Brain microvascular endothelial cell (primary cell): ENCODE measurements around the gene GCSAM.

ENCODE experiments used
- DNase-seq: peaks from one replicate; pipeline ENCODE4 v3.0.0-alpha.2; 2020
- H3K27ac ChIP-seq: fragments of 250-450 bp; sonication (Bioruptor Pico); 2 replicates; pipeline ENCODE4 v1.5.1; 2020; ENCODE audit warnings: mild to moderate bottlenecking, moderate library complexity
- H3K27me3 ChIP-seq: fragments of 250-450 bp; sonication (Bioruptor Pico); replicated peaks from 2 replicates; pipeline ENCODE4 v1.5.1; 2020; ENCODE audit warnings: mild to moderate bottlenecking
- H3K36me3 ChIP-seq: fragments of 250-450 bp; sonication (Bioruptor Pico); replicated peaks from 2 replicates; pipeline ENCODE4 v1.5.1; 2020; ENCODE audit warnings: mild to moderate bottlenecking
- H3K4me3 ChIP-seq: 2 replicates; pipeline ENCODE4 v1.5.1; 2011; ENCODE audit warnings: low read depth, mild to moderate bottlenecking, control low read depth, low read length, moderate library complexity
- in situ Hi-C: cut with HindIII; loops from 2 replicates; pipeline ENCODE4 v1.10.0; 2017; ENCODE audit warnings: low sequenced_read_pairs, low pct_ligation_motif_present
- TF ChIP-seq, protein P1 (sequence below): IDR thresholded peaks from 2 replicates; pipeline ENCODE4 v1.5.1; 2011; ENCODE audit warnings: low read depth, mild to moderate bottlenecking, moderate library complexity, low read length, control low read depth, inconsistent platforms; ENCODE audit errors: missing control alignments

Gene GCSAM

DNA sequence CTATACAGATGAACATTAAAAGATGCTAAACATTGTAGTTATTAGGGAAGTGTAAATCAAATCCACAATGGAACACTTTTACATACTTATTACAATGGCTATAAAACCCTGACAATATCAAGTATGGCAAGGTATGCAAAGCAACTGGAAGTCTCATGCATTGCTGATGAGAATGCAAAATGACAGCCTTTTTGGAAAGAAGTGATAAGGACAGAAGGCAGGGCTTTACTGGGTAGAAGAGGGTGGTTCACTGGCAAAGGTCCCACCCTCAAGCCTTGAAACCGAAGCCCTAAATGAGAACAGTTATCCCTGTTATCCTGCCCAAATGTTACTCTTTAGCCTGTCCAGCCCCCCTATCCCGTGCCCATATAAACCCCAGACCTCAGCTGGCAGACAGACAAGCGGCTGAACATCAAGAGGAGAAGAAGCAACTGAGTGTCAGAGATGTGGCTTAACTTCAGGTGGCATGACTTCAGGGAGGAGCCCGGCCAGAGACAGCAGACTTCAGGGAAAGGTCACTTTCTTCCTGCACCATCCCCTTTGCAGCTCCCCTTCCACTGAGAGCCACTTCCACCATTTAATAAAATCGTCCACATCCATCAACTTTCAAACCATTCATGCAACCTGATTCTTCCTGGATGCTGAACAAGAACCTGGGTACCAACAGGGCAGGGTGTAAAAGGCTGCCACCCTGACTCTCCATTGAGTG, 732 bp upstream of the GCSAM start:
- Histone ChIP-seq H3K27me3 (no peaks in the 10 kb centered on the region), H3K27ac (no peak overlapping the region)
- in situ Hi-C loops, result no loop called here

DNA sequence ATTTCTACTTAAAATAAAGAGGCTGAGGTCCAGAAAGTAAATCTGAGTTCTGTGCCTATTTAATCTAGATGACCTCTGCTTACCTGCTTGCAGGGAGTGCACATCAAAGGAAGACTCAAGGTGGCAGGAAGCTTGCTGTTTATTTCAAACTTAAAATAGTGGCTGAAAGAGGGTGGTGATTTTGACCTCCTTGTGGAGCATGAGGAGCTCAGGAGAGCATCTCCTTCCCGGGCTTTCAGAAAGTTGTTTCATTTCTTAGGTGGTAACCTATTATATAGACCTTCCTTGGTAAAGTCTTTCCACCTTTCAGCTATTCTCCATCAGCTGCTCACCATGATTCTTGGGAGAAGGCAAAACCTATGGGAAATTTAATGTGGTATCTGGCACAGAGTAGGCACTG, 494 bp downstream of the GCSAM start:
- no peak for DNase-seq
- Histone ChIP-seq H3K4me3 (no peak overlapping the region), H3K36me3 (no peaks in the 10 kb centered on the region), H3K27me3 (no peaks in the 10 kb centered on the region), H3K27ac (no peak overlapping the region)
- in situ Hi-C loops, result no loop called here
- TF ChIP-seq, protein P1, sequence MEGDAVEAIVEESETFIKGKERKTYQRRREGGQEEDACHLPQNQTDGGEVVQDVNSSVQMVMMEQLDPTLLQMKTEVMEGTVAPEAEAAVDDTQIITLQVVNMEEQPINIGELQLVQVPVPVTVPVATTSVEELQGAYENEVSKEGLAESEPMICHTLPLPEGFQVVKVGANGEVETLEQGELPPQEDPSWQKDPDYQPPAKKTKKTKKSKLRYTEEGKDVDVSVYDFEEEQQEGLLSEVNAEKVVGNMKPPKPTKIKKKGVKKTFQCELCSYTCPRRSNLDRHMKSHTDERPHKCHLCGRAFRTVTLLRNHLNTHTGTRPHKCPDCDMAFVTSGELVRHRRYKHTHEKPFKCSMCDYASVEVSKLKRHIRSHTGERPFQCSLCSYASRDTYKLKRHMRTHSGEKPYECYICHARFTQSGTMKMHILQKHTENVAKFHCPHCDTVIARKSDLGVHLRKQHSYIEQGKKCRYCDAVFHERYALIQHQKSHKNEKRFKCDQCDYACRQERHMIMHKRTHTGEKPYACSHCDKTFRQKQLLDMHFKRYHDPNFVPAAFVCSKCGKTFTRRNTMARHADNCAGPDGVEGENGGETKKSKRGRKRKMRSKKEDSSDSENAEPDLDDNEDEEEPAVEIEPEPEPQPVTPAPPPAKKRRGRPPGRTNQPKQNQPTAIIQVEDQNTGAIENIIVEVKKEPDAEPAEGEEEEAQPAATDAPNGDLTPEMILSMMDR, result no peak

More for the DNA sequence above, 732 bp upstream of the GCSAM start:
- Histone ChIP-seq H3K4me3 (no peak overlapping the region), H3K36me3 (no peaks in the 10 kb centered on the region)
- no peak for DNase-seq
- TF ChIP-seq, protein P1, result no peak

DNA sequence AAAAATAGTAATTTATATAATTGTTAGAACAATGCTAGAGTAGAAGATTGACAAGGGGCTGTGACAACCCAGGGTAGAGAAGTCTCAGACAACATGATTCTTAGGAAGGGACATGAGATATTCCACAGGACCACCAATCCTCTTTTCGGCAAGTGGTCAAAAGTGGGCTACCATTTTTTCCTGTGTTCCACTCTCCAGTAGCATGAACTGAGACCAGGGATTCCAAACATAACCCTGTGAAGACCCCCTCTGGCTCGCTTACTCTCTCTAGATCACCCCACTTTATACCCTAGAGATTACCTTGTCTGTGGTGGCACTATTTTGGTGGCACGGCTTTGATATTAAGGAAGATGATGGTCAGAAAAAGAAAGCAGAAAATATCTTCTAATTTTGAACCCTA, 960 bp downstream of the GCSAM start:
- no peaks in the 10 kb centered on the region for H3K27me3 ChIP-seq
- no peaks in the 10 kb centered on the region for H3K36me3 ChIP-seq
- H3K27ac ChIP-seq, result no peak overlapping the region
- TF ChIP-seq, protein P1, result no peak
- no peak for DNase-seq
- H3K4me3 ChIP-seq, result no peak overlapping the region
- in situ Hi-C loops, result no loop called here

DNA sequence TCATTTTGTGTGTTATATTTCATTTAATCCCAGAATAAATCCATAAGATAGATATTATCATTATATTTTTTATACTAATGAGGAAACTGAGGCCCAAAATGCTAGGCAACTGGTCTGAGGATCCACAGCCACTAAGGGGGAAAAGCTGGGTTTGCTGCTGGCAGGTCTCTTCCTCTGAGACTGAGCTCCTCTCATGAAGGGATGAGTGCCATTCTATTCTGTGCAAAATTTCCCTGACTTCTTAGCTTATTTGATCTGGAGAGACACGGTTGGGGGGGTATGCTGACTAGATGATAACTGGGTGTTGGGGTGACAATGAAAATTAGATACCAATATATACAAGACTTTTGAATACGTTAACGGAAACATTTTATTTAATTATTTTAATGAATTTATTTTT, 1.9 kb downstream of the GCSAM start:
- no peak overlapping the region for H3K27ac ChIP-seq
- H3K4me3 ChIP-seq, result no peak overlapping the region
- TF ChIP-seq, protein P1, result no peak
- in situ Hi-C loops, result no loop called here
- DNase-seq, result no peak
- no peaks in the 10 kb centered on the region for H3K36me3 ChIP-seq
- no peaks in the 10 kb centered on the region for H3K27me3 ChIP-seq

DNA sequence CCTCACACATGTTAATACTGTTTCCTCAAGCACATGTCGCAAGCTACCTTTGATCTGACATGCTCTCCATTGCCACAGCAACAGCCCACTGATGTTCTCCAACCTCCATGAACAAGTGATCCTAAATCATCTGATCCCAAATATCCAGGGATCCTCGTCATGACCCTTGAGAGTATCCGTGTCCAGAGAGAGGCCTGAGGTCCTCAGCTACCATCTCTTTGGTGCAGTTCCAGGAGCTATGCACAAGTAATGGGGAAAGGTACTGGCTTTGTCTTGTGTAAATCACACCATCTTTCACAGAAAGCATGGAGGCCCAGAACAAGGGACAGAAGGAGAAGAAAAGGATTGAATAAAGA, 2.4 kb downstream of the GCSAM start:
- DNase-seq, result no peak
- in situ Hi-C loops, result no loop called here
- Histone ChIP-seq H3K4me3 (no peak overlapping the region), H3K36me3 (no peaks in the 10 kb centered on the region), H3K27ac (no peak overlapping the region), H3K27me3 (no peaks in the 10 kb centered on the region)
- TF ChIP-seq, protein P1, result no peak
